ENCODE results near the gene WDFY2.
"Not testable (repeated sequence)": the region's sequence is repeated elsewhere in the genome, so short reads cannot be mapped to it uniquely, and the experiment has no call there.

WDFY2 gene

GRCh38 chr13:51559946-51560735, 24.1 kb upstream of the WDFY2 start:
- TF ChIP-seq CTCF (IDR thresholded peaks at IDR 0.05; ENCODE audit: low read depth, low read length, missing control alignments) = no peak
- H3K27ac ChIP-seq = no peak overlapping the region
- no peak overlapping the region for H3K4me3 ChIP-seq (ENCODE audit: low read depth, low read length)
- no peaks in the 10 kb centered on the region for H3K36me3 ChIP-seq (replicated peaks)
- DNase-seq = no peak
- in situ Hi-C loops (cut with HindIII; ENCODE audit: low pct_ligation_motif_present, low sequenced_read_pairs) = no loop called here
- H3K27me3 ChIP-seq (replicated peaks) = no peaks in the 10 kb centered on the region

GRCh38 chr13:51562011-51562671, 22.1 kb upstream of the WDFY2 start:
- no peak for DNase-seq
- Histone ChIP-seq H3K4me3 (ENCODE audit: low read depth, low read length) (no peak overlapping the region), H3K27ac (no peak overlapping the region), H3K36me3 (replicated peaks) (no peaks in the 10 kb centered on the region), H3K27me3 (replicated peaks) (no peaks in the 10 kb centered on the region)
- TF ChIP-seq CTCF (IDR thresholded peaks at IDR 0.05; ENCODE audit: low read depth, low read length, missing control alignments) = no peak
- in situ Hi-C loops (cut with HindIII; ENCODE audit: low pct_ligation_motif_present, low sequenced_read_pairs) = no loop called here

- DNase-seq = no peak
- TF ChIP-seq CTCF (IDR thresholded peaks at IDR 0.05; ENCODE audit: low read depth, low read length, missing control alignments) = no peak
- no peaks in the 10 kb centered on the region for H3K27me3 ChIP-seq (replicated peaks)
- H3K36me3 ChIP-seq (replicated peaks) = no peaks in the 10 kb centered on the region
- no peak overlapping the region for H3K27ac ChIP-seq
- in situ Hi-C loops (cut with HindIII; ENCODE audit: low pct_ligation_motif_present, low sequenced_read_pairs) = no loop called here
- no peak overlapping the region for H3K4me3 ChIP-seq (ENCODE audit: low read depth, low read length)
Measured at GRCh38 chr13:51564252-51564651, 20.0 kb upstream of the WDFY2 start.

- no peak for TF ChIP-seq CTCF (IDR thresholded peaks at IDR 0.05; ENCODE audit: low read depth, low read length, missing control alignments)
- Histone ChIP-seq H3K4me3 (ENCODE audit: low read depth, low read length) (no peak overlapping the region), H3K27me3 (replicated peaks) (no peaks in the 10 kb centered on the region), H3K27ac (no peak overlapping the region), H3K36me3 (replicated peaks) (no peaks in the 10 kb centered on the region)
- no peak for DNase-seq
- in situ Hi-C loops (cut with HindIII; ENCODE audit: low pct_ligation_motif_present, low sequenced_read_pairs) = no loop called here
Measured at GRCh38 chr13:51564671-51565070, 19.6 kb upstream of the WDFY2 start.

GRCh38 chr13:51569001-51569400, 15.3 kb upstream of the WDFY2 start:
- H3K4me3 ChIP-seq (ENCODE audit: low read depth, low read length); H3K27me3 ChIP-seq (replicated peaks); H3K36me3 ChIP-seq (replicated peaks); DNase-seq; H3K27ac ChIP-seq; in situ Hi-C loops (cut with HindIII; ENCODE audit: low pct_ligation_motif_present, low sequenced_read_pairs): not testable (repeated sequence)

GRCh38 chr13:51576754-51577153, 7.5 kb upstream of the WDFY2 start:
- no peak for DNase-seq
- Histone ChIP-seq H3K36me3 (replicated peaks) (no peaks in the 10 kb centered on the region), H3K27ac (no peak overlapping the region), H3K27me3 (replicated peaks) (no peaks in the 10 kb centered on the region), H3K4me3 (ENCODE audit: low read depth, low read length) (no peak overlapping the region)
- no peak for TF ChIP-seq CTCF (IDR thresholded peaks at IDR 0.05; ENCODE audit: low read depth, low read length, missing control alignments)
- in situ Hi-C loops (cut with HindIII; ENCODE audit: low pct_ligation_motif_present, low sequenced_read_pairs) = no loop called here
